ENCODE data around the gene PRPSAP2.

- TF ChIP-seq GATA2 (IDR thresholded peaks at IDR 0.05; ENCODE audit: low read depth, low read length), result no peak
- TF ChIP-seq GATA3 (IDR thresholded peaks at IDR 0.05; ENCODE audit: low read depth, low read length), result no peak
Observed at GRCh38 chr17:18888766-18889290, 30.9 kb downstream of the PRPSAP2 start.
